Measurements from ENCODE around the gene BEGAIN.

DNA sequence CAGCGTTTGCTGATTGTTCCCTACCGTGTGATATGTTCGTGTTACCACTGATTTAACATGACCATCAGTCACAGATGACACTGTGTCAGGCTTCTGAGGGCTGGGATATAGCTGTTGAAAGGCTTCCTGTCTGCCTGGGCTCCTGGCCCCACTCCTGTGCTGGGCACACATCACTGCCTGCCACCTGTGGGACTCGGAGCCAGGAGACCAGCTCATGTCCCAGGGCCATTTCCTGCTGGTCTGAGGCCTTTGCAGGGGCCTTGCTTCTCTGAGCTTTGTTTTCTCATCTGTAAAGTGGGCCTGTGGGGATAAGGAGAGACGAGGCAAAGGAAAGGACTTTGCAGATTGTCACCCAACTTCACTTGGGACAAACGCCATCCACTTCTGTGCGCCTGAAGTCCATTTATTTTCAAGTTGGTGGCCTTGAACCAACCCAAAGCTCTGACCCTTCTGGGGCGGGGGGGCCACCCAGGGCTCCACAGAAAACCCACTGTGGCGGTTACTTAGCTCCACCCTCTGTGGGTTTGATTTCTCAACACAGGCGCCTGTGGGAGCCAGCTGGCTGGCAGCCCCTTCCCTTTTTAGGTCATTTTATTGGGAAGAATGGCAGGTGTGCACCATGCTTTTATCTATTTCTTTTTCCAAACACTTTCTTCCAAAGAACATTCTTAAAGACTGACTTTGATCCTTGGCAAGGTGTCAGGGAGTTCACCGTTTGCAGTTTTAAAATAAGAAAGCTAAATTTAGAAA, 54.1 kb downstream of the BEGAIN start:
- TF ChIP-seq, protein P1, sequence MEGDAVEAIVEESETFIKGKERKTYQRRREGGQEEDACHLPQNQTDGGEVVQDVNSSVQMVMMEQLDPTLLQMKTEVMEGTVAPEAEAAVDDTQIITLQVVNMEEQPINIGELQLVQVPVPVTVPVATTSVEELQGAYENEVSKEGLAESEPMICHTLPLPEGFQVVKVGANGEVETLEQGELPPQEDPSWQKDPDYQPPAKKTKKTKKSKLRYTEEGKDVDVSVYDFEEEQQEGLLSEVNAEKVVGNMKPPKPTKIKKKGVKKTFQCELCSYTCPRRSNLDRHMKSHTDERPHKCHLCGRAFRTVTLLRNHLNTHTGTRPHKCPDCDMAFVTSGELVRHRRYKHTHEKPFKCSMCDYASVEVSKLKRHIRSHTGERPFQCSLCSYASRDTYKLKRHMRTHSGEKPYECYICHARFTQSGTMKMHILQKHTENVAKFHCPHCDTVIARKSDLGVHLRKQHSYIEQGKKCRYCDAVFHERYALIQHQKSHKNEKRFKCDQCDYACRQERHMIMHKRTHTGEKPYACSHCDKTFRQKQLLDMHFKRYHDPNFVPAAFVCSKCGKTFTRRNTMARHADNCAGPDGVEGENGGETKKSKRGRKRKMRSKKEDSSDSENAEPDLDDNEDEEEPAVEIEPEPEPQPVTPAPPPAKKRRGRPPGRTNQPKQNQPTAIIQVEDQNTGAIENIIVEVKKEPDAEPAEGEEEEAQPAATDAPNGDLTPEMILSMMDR (IDR thresholded peaks at IDR 0.05): no peak
- TF ChIP-seq POLR2A (IDR thresholded peaks at IDR 0.05) (no peak), POLR2AphosphoS5 (IDR thresholded peaks at IDR 0.05) (no peak)

All from breast epithelium (tissue), 3 donors.